Hepatocyte (in vitro differentiated cells): ENCODE data around the gene ACSS2. TPM values are rescaled to one million over a fixed set of nuclear protein-coding genes. Genes with fewer than 3 reads are reported as not detected.

Experiments used
- DNase-seq: peaks from one replicate; pipeline ENCODE4 v3.0.0-alpha.2; 2016; ENCODE audit warnings: low spot score
- H2AFZ ChIP-seq: fragments of 200-600 bp; sonication (generic); 2 replicates; pipeline ENCODE4 v1.6.0; 2016; ENCODE audit warnings: antibody characterized with exemption, mild to moderate bottlenecking
- H3K27ac ChIP-seq: fragments of 200-600 bp; sonication (generic); 2 replicates; pipeline ENCODE4 v1.5.1; 2016; ENCODE audit warnings: mild to moderate bottlenecking
- H3K27me3 ChIP-seq: fragments of 200-600 bp; sonication (generic); 2 replicates; pipeline ENCODE4 v1.6.1; 2016
- H3K36me3 ChIP-seq: fragments of 200-600 bp; sonication (generic); replicated peaks from 2 replicates; pipeline ENCODE4 v1.5.1; 2016; ENCODE audit warnings: low read depth; ENCODE audit not compliant: insufficient read depth
- H3K4me1 ChIP-seq: fragments of 200-600 bp; sonication (generic); 2 replicates; pipeline ENCODE4 v1.5.1; 2016; ENCODE audit warnings: mild to moderate bottlenecking, moderate library complexity; ENCODE audit not compliant: insufficient read depth
- H3K4me2 ChIP-seq: fragments of 200-600 bp; sonication (generic); 2 replicates; pipeline ENCODE4 v1.6.0; 2016
- H3K4me3 ChIP-seq: fragments of 200-600 bp; sonication (generic); 2 replicates; pipeline ENCODE4 v1.5.1; 2016; ENCODE audit warnings: mild to moderate bottlenecking
- H3K79me2 ChIP-seq: fragments of 200-600 bp; sonication (generic); 2 replicates; pipeline ENCODE4 v1.6.0; 2017; ENCODE audit warnings: mild to moderate bottlenecking
- H3K9me2 ChIP-seq: fragments of 200-600 bp; sonication (generic); replicated peaks from 2 replicates; pipeline ENCODE4 v1.6.0; 2017; ENCODE audit warnings: mild to moderate bottlenecking; ENCODE audit not compliant: insufficient read depth
- H3K9me3 ChIP-seq: fragments of 200-600 bp; sonication (generic); 2 replicates; pipeline ENCODE4 v1.5.1; 2016; ENCODE audit warnings: low read depth, mild to moderate bottlenecking
- H4K20me1 ChIP-seq: fragments of 200-600 bp; sonication (generic); 2 replicates; pipeline ENCODE4 v1.6.0; 2016; ENCODE audit warnings: mild to moderate bottlenecking; ENCODE audit not compliant: insufficient read depth, poor library complexity, severe bottlenecking
- EZH2 ChIP-seq: fragments of 200-600 bp; sonication (generic); IDR thresholded peaks from 2 replicates; pipeline ENCODE4 v1.6.1; 2016; ENCODE audit warnings: antibody characterized with exemption, mild to moderate bottlenecking, borderline replicate concordance
- EZH2phosphoT487 ChIP-seq: fragments of 200-600 bp; sonication (generic); IDR thresholded peaks from one replicate; pipeline ENCODE4 v1.6.1; 2018; ENCODE audit warnings: antibody characterized with exemption, mild to moderate bottlenecking, low read depth, moderate library complexity; ENCODE audit not compliant: unreplicated experiment, severe bottlenecking
- WGBS: methylation state at CpG from one replicate; pipeline ENCODE4 v1.1.6; 2016; ENCODE audit warnings: low lambda C conversion rate; ENCODE audit errors: missing lambda C conversion rate; 5-methylcytosine and 5-hydroxymethylcytosine counted together
- polyA plus RNA-seq: library from polyadenylated mRNA; unstranded; fragments of >200 nt; fragmentation: Nextera tagmentation; extraction: Ambion mirVana; gene quantifications from 2 replicates; pipeline ENCODE4 v1.2.1, GENCODE V29; 2016
- total RNA-seq: library from RNA; depleted of rRNA; stranded (reverse); fragments of >200 nt; gene quantifications from 2 replicates; pipeline ENCODE4 v1.2.3, GENCODE V29; 2014
- TF ChIP-seq, protein P1 (sequence below): fragments of 200-600 bp; sonication (generic); IDR thresholded peaks from 2 replicates; pipeline ENCODE4 v1.5.1; 2016; ENCODE audit warnings: antibody characterized with exemption, mild to moderate bottlenecking; ENCODE audit not compliant: poor library complexity

ACSS2 gene
- total and polyA plus RNA-seq, 2 experiments from 2014 or later: 52.0 to 59.5 TPM

DNA sequence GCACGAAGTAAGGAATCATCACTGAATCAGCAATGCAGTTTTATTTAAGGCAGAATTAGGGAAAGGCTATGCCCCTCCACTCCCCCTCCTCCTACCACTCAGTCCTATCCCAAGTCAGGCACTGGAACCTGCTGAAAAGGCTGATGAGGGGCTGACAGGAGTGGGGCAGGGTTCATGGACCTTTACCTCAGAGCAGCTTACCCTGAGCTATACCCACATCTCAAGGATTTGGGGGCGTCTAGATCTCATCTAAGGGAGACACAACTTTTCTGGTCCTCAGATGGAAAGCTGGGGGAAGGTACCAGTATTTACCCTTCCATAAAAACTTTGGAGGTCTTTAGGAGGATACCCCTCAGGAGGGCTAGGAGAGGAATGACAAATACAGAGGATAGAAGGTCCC is 52.0 kb downstream of the ACSS2 start:
- no peak for DNase-seq
- H3K27ac ChIP-seq: no peak overlapping the region
- H3K27me3 ChIP-seq: no peaks in the 10 kb centered on the region
- no peak overlapping the region for H2AFZ ChIP-seq
- no peak overlapping the region for H3K4me3 ChIP-seq
- H3K9me3 ChIP-seq: no peaks in the 10 kb centered on the region
- H4K20me1 ChIP-seq: no peaks in the 10 kb centered on the region
- no peaks in the 10 kb centered on the region for H3K4me1 ChIP-seq
- 88% methylated on average over 2 of the region's 2 CpGs for WGBS
- no peaks in the 10 kb centered on the region for H3K36me3 ChIP-seq
- no peak overlapping the region for H3K4me2 ChIP-seq
- H3K9me2 ChIP-seq: no peaks in the 10 kb centered on the region
- H3K79me2 ChIP-seq: no peaks in the 10 kb centered on the region
- TF ChIP-seq EZH2phosphoT487: no peak

DNA sequence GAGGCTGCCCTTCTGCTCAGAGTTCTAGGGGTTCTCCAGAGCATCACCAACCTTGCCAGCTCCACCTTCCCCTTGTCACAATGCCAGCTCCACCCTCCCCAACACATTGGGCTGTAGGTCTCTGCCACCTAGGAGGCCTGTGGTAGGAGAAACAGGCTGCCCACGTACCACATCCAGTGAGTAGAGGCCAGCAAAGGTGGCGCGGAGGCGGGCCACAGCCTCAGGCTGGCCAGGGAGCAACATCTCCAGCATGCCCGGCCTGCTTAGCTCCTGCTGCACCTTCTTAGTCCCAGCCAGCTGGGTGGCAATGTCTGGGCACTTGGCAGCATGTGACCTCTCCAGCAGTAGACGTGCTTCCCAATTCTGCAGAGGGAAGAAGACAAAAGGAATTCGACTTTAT is 55.4 kb downstream of the ACSS2 start:
- no peaks in the 10 kb centered on the region for H4K20me1 ChIP-seq
- H2AFZ ChIP-seq: no peak overlapping the region
- no peak for DNase-seq
- H3K9me3 ChIP-seq: no peaks in the 10 kb centered on the region
- H3K4me3 ChIP-seq: no peak overlapping the region
- no peaks in the 10 kb centered on the region for H3K79me2 ChIP-seq
- H3K36me3 ChIP-seq: no peaks in the 10 kb centered on the region
- no peak overlapping the region for H3K27ac ChIP-seq
- H3K27me3 ChIP-seq: no peaks in the 10 kb centered on the region
- no peak for TF ChIP-seq EZH2
- TF ChIP-seq, protein P1, sequence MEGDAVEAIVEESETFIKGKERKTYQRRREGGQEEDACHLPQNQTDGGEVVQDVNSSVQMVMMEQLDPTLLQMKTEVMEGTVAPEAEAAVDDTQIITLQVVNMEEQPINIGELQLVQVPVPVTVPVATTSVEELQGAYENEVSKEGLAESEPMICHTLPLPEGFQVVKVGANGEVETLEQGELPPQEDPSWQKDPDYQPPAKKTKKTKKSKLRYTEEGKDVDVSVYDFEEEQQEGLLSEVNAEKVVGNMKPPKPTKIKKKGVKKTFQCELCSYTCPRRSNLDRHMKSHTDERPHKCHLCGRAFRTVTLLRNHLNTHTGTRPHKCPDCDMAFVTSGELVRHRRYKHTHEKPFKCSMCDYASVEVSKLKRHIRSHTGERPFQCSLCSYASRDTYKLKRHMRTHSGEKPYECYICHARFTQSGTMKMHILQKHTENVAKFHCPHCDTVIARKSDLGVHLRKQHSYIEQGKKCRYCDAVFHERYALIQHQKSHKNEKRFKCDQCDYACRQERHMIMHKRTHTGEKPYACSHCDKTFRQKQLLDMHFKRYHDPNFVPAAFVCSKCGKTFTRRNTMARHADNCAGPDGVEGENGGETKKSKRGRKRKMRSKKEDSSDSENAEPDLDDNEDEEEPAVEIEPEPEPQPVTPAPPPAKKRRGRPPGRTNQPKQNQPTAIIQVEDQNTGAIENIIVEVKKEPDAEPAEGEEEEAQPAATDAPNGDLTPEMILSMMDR: no peak
- TF ChIP-seq EZH2phosphoT487: no peak
- H3K4me1 ChIP-seq: no peaks in the 10 kb centered on the region
- no peaks in the 10 kb centered on the region for H3K9me2 ChIP-seq
- H3K4me2 ChIP-seq: no peak overlapping the region
- WGBS: 92% methylated on average over 7 of the region's 7 CpGs

DNA sequence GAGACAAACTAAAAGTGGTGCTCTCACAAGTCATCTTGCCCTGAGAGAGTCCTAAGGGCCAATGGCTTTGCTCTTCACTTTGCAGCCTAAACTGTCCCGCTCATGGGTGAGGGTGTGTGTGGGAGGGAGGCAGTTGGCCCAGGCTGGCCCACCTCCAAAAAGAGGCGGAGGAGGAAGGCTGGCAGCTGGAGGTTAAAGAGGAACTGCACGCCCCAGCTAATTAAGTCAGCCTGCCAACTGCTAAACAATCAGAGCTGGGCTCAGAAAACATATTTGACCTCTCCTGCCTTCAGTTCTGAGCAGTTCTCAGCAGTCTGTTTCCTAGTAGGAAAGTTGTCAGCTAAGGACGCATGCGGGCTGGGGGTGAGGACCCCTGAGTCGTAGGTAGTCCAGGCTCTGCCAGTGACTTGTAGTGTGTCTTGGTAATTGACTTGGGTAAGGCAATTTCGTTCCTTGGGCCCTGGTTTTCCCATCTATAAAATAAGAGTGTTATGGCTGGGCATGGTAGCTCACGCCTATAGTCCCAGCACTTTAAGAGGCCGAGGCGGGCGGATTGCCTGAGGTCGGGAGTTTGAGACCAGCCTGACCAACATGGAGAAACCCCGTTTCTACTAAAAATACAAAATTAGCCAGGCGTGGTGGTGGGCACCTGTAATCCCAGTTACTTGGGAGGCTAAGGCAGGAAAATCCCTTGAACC is 62.2 kb downstream of the ACSS2 start:
- H3K4me3 ChIP-seq: no peak overlapping the region
- no peaks in the 10 kb centered on the region for H3K4me1 ChIP-seq
- H3K9me3 ChIP-seq: no peaks in the 10 kb centered on the region
- TF ChIP-seq, protein P1: no peak
- no peak for TF ChIP-seq EZH2phosphoT487
- TF ChIP-seq EZH2: no peak
- no peaks in the 10 kb centered on the region for H3K9me2 ChIP-seq
- no peak overlapping the region for H3K27ac ChIP-seq
- DNase-seq: no peak
- no peaks in the 10 kb centered on the region for H3K79me2 ChIP-seq
- 97% methylated on average over 14 of the region's 14 CpGs for WGBS
- no peak overlapping the region for H3K4me2 ChIP-seq
- no peaks in the 10 kb centered on the region for H3K36me3 ChIP-seq
- no peak overlapping the region for H2AFZ ChIP-seq
- H3K27me3 ChIP-seq: no peaks in the 10 kb centered on the region
- no peaks in the 10 kb centered on the region for H4K20me1 ChIP-seq

DNA sequence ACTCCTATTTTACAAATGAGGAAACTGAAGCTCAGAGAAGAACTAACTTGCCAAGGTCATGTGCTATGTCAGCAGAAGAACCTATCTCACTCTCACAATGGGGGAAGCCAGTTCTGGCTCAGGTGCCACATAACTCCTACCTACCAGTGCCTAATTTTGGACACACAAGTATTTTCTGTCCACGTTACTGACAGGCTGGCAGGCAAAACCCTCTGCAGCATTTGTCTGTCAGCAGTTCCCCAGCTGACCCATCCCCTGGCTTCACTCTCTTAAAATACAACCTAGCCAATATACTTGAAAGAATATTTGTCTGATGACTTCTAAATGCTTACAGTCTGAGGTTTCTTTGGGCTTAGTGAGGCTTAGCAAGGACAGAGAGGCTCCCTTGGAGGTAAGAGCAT is 63.7 kb downstream of the ACSS2 start:
- Histone ChIP-seq H2AFZ (no peak overlapping the region), H3K4me2 (no peak overlapping the region), H3K9me2 (no peaks in the 10 kb centered on the region), H3K4me3 (no peak overlapping the region), H3K27me3 (no peaks in the 10 kb centered on the region), H3K4me1 (no peaks in the 10 kb centered on the region), H3K27ac (no peak overlapping the region), H3K79me2 (no peaks in the 10 kb centered on the region), H3K9me3 (no peaks in the 10 kb centered on the region), H3K36me3 (no peaks in the 10 kb centered on the region), H4K20me1 (no peaks in the 10 kb centered on the region)
- TF ChIP-seq, protein P1: no peak
- TF ChIP-seq EZH2phosphoT487: no peak
- no peak for TF ChIP-seq EZH2
- WGBS: 76% methylated on average over 1 of the region's 1 CpG
- no peak for DNase-seq
